H1 (cell line): Measurements from ENCODE around the gene CGN.

ENCODE experiments used
- CTCF ChIP-seq, 3 experiments: IDR thresholded peaks; 1 replicate in 2 of 3; 2 replicates in 1 of 3; pipeline versions ENCODE4 v1.5.1 to v1.6.1; 2011; ENCODE audit warnings: low read length in 3 of 3, mild to moderate bottlenecking in 3 of 3, inconsistent platforms in 2 of 3, low read depth in 1 of 3, moderate library complexity in 1 of 3; ENCODE audit not compliant: insufficient read depth in 1 of 3; ENCODE audit errors: control extremely low read depth in 1 of 3
- POLR2A ChIP-seq, 2 experiments: IDR thresholded peaks; 1 replicate in 1 of 2; 2 replicates in 1 of 2; pipeline ENCODE4 v1.6.1; 2011; ENCODE audit warnings: low read depth in 2 of 2, low read length in 2 of 2, mild to moderate bottlenecking in 2 of 2; ENCODE audit errors: control extremely low read depth in 1 of 2
- TAF1 ChIP-seq: IDR thresholded peaks from 2 replicates; pipeline ENCODE4 v1.6.1; 2011; ENCODE audit warnings: mild to moderate bottlenecking, low read depth, low read length

- no peak for TF ChIP-seq CTCF (IDR thresholded peaks at IDR 0.05; ENCODE audit: control extremely low read depth in 1 of 3, insufficient read depth in 1 of 3, low read depth in 1 of 3, low read length in 3 of 3)
- TF ChIP-seq TAF1: no peak
- no peak for TF ChIP-seq POLR2A (IDR thresholded peaks at IDR 0.05; ENCODE audit: control extremely low read depth in 1 of 2, low read depth in 2 of 2, low read length in 2 of 2)
Observed at GRCh38 chr1:151520359-151520758, 9.2 kb downstream of the CGN start.
